WTC11 (cell line): Measurements from ENCODE around the gene DCTN2.
"Not testable (repeated sequence)": the region's sequence is repeated elsewhere in the genome, so short reads cannot be mapped to it uniquely, and the experiment has no call there.

ENCODE experiments used
- AFF4 ChIP-seq: sonication (generic); formaldehyde crosslinking; IDR thresholded peaks from 2 replicates; pipeline ENCODE4 v1.8.1; 2023; ENCODE audit warnings: mild to moderate bottlenecking, missing genetic modification reagents, borderline replicate concordance
- NFYB ChIP-seq: sonication (generic); formaldehyde crosslinking; conservative IDR thresholded peaks from 2 replicates; pipeline ENCODE4 v1.8.0; 2022; ENCODE audit warnings: low read depth, missing genetic modification reagents
- PRDM15 ChIP-seq: sonication (generic); formaldehyde crosslinking; IDR thresholded peaks from 2 replicates; pipeline ENCODE4 v1.8.0; 2022; ENCODE audit warnings: missing genetic modification reagents
- ZMAT4 ChIP-seq: fragments of 250-450 bp; sonication (Bioruptor Pico); IDR thresholded peaks from 2 replicates; pipeline ENCODE4 v1.9.0; 2021; ENCODE audit warnings: mild to moderate bottlenecking
- TF ChIP-seq, protein P1 (sequence below): fragments of 200-600 bp; IDR thresholded peaks from 2 replicates; pipeline ENCODE4 v1.8.0; 2022; ENCODE audit warnings: antibody characterized with exemption

DNA sequence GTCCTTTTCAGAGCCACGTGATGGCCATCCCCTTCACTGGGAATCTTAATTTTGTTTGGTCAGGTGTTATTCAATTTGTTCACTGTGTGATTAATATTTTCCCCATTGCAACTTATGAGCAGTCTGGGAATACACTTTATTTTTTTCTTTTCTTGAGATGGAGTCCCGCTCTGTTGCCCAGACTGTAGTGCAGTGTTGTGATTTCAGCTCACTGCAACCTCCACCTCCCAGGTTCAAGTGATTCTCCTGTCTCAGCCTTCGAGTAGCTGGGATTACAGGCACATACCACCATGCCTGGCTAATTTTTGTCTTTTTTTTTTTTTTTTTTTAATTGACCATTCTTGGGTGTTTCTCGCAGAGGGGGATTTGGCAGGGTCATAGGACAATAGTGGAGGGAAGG is 40.5 kb downstream of the DCTN2 start:
- TF ChIP-seq PRDM15 (CRISPR knock-in tag); AFF4 (CRISPR knock-in tag); ZMAT4; NFYB (CRISPR knock-in tag): not testable (repeated sequence)
- TF ChIP-seq, protein P1, sequence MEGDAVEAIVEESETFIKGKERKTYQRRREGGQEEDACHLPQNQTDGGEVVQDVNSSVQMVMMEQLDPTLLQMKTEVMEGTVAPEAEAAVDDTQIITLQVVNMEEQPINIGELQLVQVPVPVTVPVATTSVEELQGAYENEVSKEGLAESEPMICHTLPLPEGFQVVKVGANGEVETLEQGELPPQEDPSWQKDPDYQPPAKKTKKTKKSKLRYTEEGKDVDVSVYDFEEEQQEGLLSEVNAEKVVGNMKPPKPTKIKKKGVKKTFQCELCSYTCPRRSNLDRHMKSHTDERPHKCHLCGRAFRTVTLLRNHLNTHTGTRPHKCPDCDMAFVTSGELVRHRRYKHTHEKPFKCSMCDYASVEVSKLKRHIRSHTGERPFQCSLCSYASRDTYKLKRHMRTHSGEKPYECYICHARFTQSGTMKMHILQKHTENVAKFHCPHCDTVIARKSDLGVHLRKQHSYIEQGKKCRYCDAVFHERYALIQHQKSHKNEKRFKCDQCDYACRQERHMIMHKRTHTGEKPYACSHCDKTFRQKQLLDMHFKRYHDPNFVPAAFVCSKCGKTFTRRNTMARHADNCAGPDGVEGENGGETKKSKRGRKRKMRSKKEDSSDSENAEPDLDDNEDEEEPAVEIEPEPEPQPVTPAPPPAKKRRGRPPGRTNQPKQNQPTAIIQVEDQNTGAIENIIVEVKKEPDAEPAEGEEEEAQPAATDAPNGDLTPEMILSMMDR = not testable (repeated sequence)
